Peyer's patch (tissue), 4 donors: ENCODE data around the gene ATP6V1D. TPM values are rescaled to one million over a fixed set of nuclear protein-coding genes. Genes with fewer than 3 reads are reported as not detected.
"Not testable (repeated sequence)": the region's sequence is repeated elsewhere in the genome, so short reads cannot be mapped to it uniquely, and the experiment has no call there.

Experiments
- DNase-seq, 3 donors: peaks; one replicate each; pipeline ENCODE4 v3.0.0-alpha.2; 2017 to 2019
- H3K27ac ChIP-seq, 4 donors: fragments of 200-600 bp; sonication (generic); one replicate each; pipeline ENCODE4 v1.5.1; 2016 to 2019
- H3K27me3 ChIP-seq, 2 donors: fragments of 200-600 bp; sonication (generic); one replicate each; pipeline ENCODE4 v1.5.1; 2019
- H3K36me3 ChIP-seq, 3 donors: fragments of 200-600 bp; sonication (generic); one replicate each; pipeline ENCODE4 v1.5.1; 2016 to 2019
- H3K4me1 ChIP-seq, 4 donors: fragments of 200-600 bp; sonication (generic); one replicate each; pipeline ENCODE4 v1.5.1; 2016 to 2019
- H3K4me3 ChIP-seq, 4 donors: fragments of 200-600 bp; sonication (generic); 1 replicate in 3 of 4; 2 replicates in 1 of 4; pipeline ENCODE4 v1.5.1; 2016 to 2019; ENCODE audit warnings: mild to moderate bottlenecking in 1 of 4
- H3K9me3 ChIP-seq, 4 donors: fragments of 200-600 bp; sonication (generic); one replicate each; pipeline ENCODE4 v1.5.1; 2016 to 2019; ENCODE audit warnings: mild to moderate bottlenecking in 1 of 4
- POLR2A ChIP-seq, 2 donors: fragments of 450-650 bp; IDR thresholded peaks; one replicate each; pipeline ENCODE4 v1.5.1; 2017; ENCODE audit warnings: antibody characterized with exemption in 2 of 2, mild to moderate bottlenecking in 2 of 2, moderate library complexity in 2 of 2
- total RNA-seq, 4 donors: library from RNA; depleted of rRNA; stranded (reverse); fragments of >200 nt; gene quantifications; one replicate each; pipeline ENCODE4 v1.1.0, GENCODE V29; 2016
- TF ChIP-seq, protein P1 (sequence below), 6 experiments: fragments of 450-650 bp in 4 of 6; fragments of 200-600 bp in 2 of 6; sonication (generic) in 1 of 6; IDR thresholded peaks; one replicate each; pipeline ENCODE4 v1.5.1; 2017 to 2019; ENCODE audit warnings: antibody characterized with exemption in 6 of 6, mild to moderate bottlenecking in 3 of 6, moderate library complexity in 1 of 6

ATP6V1D gene
- total RNA-seq, 4 donors from 2014 or later: 67.0 to 93.3 (median 78.5) TPM

GRCh38 chr14:67332468-67332867 lies 27.1 kb downstream of the ATP6V1D start:
- TF ChIP-seq, protein P1, sequence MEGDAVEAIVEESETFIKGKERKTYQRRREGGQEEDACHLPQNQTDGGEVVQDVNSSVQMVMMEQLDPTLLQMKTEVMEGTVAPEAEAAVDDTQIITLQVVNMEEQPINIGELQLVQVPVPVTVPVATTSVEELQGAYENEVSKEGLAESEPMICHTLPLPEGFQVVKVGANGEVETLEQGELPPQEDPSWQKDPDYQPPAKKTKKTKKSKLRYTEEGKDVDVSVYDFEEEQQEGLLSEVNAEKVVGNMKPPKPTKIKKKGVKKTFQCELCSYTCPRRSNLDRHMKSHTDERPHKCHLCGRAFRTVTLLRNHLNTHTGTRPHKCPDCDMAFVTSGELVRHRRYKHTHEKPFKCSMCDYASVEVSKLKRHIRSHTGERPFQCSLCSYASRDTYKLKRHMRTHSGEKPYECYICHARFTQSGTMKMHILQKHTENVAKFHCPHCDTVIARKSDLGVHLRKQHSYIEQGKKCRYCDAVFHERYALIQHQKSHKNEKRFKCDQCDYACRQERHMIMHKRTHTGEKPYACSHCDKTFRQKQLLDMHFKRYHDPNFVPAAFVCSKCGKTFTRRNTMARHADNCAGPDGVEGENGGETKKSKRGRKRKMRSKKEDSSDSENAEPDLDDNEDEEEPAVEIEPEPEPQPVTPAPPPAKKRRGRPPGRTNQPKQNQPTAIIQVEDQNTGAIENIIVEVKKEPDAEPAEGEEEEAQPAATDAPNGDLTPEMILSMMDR (IDR thresholded peaks at IDR 0.05): no peak
- TF ChIP-seq POLR2A (IDR thresholded peaks at IDR 0.05): no peak
- Histone ChIP-seq H3K36me3 (peaks cover 0 to 73% (median 0%) of the 10 kb centered on the region in 3 donors), H3K9me3 (no peaks in the 10 kb centered on the region), H3K4me1 (no peaks in the 10 kb centered on the region), H3K27ac (no peak overlapping the region), H3K27me3 (no peaks in the 10 kb centered on the region), H3K4me3 (no peak overlapping the region)
- DNase-seq: no peak

GRCh38 chr14:67331368-67332125 lies 28.1 kb downstream of the ATP6V1D start:
- peaks cover 0 to 71% (median 0%) of the 10 kb centered on the region in 3 donors for H3K36me3 ChIP-seq
- no peak overlapping the region for H3K4me3 ChIP-seq
- H3K27ac ChIP-seq: no peak overlapping the region
- H3K9me3 ChIP-seq: no peaks in the 10 kb centered on the region
- DNase-seq: no peak
- no peaks in the 10 kb centered on the region for H3K4me1 ChIP-seq
- H3K27me3 ChIP-seq: no peaks in the 10 kb centered on the region
- TF ChIP-seq, protein P1 (IDR thresholded peaks at IDR 0.05): no peak
- no peak for TF ChIP-seq POLR2A (IDR thresholded peaks at IDR 0.05)

- not testable (repeated sequence) for H3K27me3 ChIP-seq, H3K4me1 ChIP-seq, H3K9me3 ChIP-seq, H3K4me3 ChIP-seq, H3K27ac ChIP-seq, DNase-seq
- H3K36me3 ChIP-seq: peaks cover 0 to 63% (median 0%) of the 10 kb centered on the region in 3 donors
Measured at GRCh38 chr14:67329666-67330065, 29.9 kb downstream of the ATP6V1D start.

GRCh38 chr14:67319142-67319541 lies 40.5 kb downstream of the ATP6V1D start:
- no peak for DNase-seq
- no peaks in the 10 kb centered on the region for H3K4me1 ChIP-seq
- no peaks in the 10 kb centered on the region for H3K27me3 ChIP-seq
- H3K27ac ChIP-seq: no peak overlapping the region
- no peak overlapping the region for H3K4me3 ChIP-seq
- no peak for TF ChIP-seq POLR2A (IDR thresholded peaks at IDR 0.05)
- TF ChIP-seq, protein P1 (IDR thresholded peaks at IDR 0.05): no peak
- no peaks in the 10 kb centered on the region for H3K9me3 ChIP-seq
- H3K36me3 ChIP-seq: peaks cover 0 to 62% (median 0%) of the 10 kb centered on the region in 3 donors

GRCh38 chr14:67317822-67318221 lies 41.8 kb downstream of the ATP6V1D start:
- no peak for TF ChIP-seq POLR2A (IDR thresholded peaks at IDR 0.05)
- TF ChIP-seq, protein P1 (IDR thresholded peaks at IDR 0.05): no peak
- H3K4me3 ChIP-seq: no peak overlapping the region
- DNase-seq: no peak
- H3K27ac ChIP-seq: no peak overlapping the region
- no peaks in the 10 kb centered on the region for H3K27me3 ChIP-seq
- H3K9me3 ChIP-seq: no peaks in the 10 kb centered on the region
- peaks cover 0 to 67% (median 0%) of the 10 kb centered on the region in 3 donors for H3K36me3 ChIP-seq
- H3K4me1 ChIP-seq: no peaks in the 10 kb centered on the region

DNA sequence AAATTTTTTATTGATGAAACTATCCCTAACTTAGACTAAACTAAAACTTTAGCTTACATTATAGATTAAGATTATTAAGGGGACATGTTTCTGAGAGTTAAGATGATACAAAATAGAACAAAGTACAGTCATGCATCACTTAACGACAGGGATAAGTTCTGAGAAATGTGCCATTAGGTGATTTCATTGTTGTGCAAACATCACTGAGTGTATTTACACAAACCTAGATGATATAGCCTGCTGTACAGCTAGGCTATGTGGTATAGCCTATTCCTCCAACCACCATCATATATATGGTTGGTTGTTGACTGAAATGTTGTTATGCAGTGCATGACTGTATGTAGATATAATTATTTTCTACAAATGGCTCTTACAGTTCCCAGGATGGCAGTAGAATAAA lies 46.5 kb downstream of the ATP6V1D start:
- H3K27me3 ChIP-seq: no peaks in the 10 kb centered on the region
- H3K36me3 ChIP-seq: peaks cover 0 to 40% (median 0%) of the 10 kb centered on the region in 3 donors
- no peak for DNase-seq
- no peaks in the 10 kb centered on the region for H3K4me1 ChIP-seq
- no peak overlapping the region for H3K27ac ChIP-seq
- H3K4me3 ChIP-seq: no peak overlapping the region
- H3K9me3 ChIP-seq: no peaks in the 10 kb centered on the region
- TF ChIP-seq, protein P1 (IDR thresholded peaks at IDR 0.05): no peak
- TF ChIP-seq POLR2A (IDR thresholded peaks at IDR 0.05): no peak
